Endothelial cell of umbilical vein (primary cell): ENCODE measurements around the gene TNS1. TPM values are rescaled to one million over a fixed set of nuclear protein-coding genes. Genes with fewer than 3 reads are reported as not detected.
A peak's percentile ranks its signal among the peaks of the same experiment; 100 is the strongest.

Experiments used
- BruUV-seq: library from RNA; stranded (reverse); fragments of 400-500 nt; replicated peaks from 2 replicates; lab custom pipeline; 2021; lab: Mats Ljungman, UMichigan
- CTCF ChIA-PET: fragments of 300-600, 350-600 bp; sonication (Branson Sonifier 250); formaldehyde crosslinking; loops from one replicate; lab custom pipeline; 2021; ENCODE audit warnings: antibody characterized with exemption, inconsistent platforms; lab: Charles Lee
- POLR2A ChIA-PET: fragments of 300-600, 350-600 bp; sonication (Branson Sonifier 250); formaldehyde crosslinking; loops from one replicate; lab custom pipeline; 2021; ENCODE audit warnings: antibody characterized with exemption, inconsistent platforms; lab: Charles Lee
- DNase-seq: peaks from one replicate; pipeline ENCODE4 v3.0.0-alpha.2; 2011; ENCODE audit warnings: low read depth, low spot score
- FAIRE-seq: peaks from 2 replicates; lab custom pipeline; 2011; peaks lifted over from hg19 to GRCh38; lab: Jason Lieb, UNC
- H2AFZ ChIP-seq: 2 replicates; pipeline ENCODE4 v1.6.0; 2012; ENCODE audit warnings: low read depth, low read length, control low read depth, inconsistent platforms
- H3K27ac ChIP-seq: 2 replicates; pipeline ENCODE4 v1.5.1; 2011; ENCODE audit warnings: low read depth, mild to moderate bottlenecking, control low read depth, low read length, moderate library complexity; ENCODE audit not compliant: insufficient read depth
- H3K27me3 ChIP-seq, 2 experiments: 2 replicates each; pipeline versions ENCODE4 v1.6.0 to v1.6.1; 2011; ENCODE audit warnings: low read length in 2 of 2, mixed read lengths in 1 of 2; ENCODE audit not compliant: control insufficient read depth in 2 of 2, insufficient read depth in 2 of 2
- H3K36me3 ChIP-seq, 2 experiments: 2 replicates in 1 of 2; 3 replicates in 1 of 2; pipeline ENCODE4 v1.5.1; 2011; ENCODE audit warnings: low read length in 2 of 2, mild to moderate bottlenecking in 1 of 2, moderate library complexity in 1 of 2; ENCODE audit not compliant: control insufficient read depth in 2 of 2, insufficient read depth in 2 of 2; ENCODE audit errors: extremely low read depth in 1 of 2
- H3K4me1 ChIP-seq: 3 replicates; pipeline ENCODE4 v1.5.1; 2011; ENCODE audit warnings: mild to moderate bottlenecking, low read length; ENCODE audit not compliant: control insufficient read depth, insufficient read depth; ENCODE audit errors: extremely low read depth
- H3K4me2 ChIP-seq: 2 replicates; pipeline ENCODE4 v1.6.1; 2011; ENCODE audit warnings: low read length, control low read depth, mixed read lengths; ENCODE audit not compliant: insufficient read depth
- H3K4me3 ChIP-seq, 3 experiments: fragments of 200-600 bp in 1 of 3; sonication (generic), shearing (Covaris generic) in 1 of 3; replicated peaks in 1 of 3; 2 replicates each; pipeline ENCODE4 v1.5.1; 2011 to 2016; ENCODE audit warnings: control low read depth in 3 of 3, low read length in 3 of 3, mild to moderate bottlenecking in 2 of 3, inconsistent platforms in 1 of 3, low read depth in 1 of 3, moderate library complexity in 1 of 3; ENCODE audit not compliant: insufficient read depth in 1 of 3
- H3K79me2 ChIP-seq: 2 replicates; pipeline ENCODE4 v1.6.0; 2012; ENCODE audit warnings: low read length, inconsistent platforms; ENCODE audit not compliant: control insufficient read depth, insufficient read depth
- H3K9ac ChIP-seq: replicated peaks from 2 replicates; pipeline ENCODE3; 2011; ENCODE audit warnings: low read length, control low read depth; ENCODE audit not compliant: insufficient read depth; ENCODE audit errors: extremely low read depth
- H3K9me1 ChIP-seq: replicated peaks from 3 replicates; pipeline ENCODE4 v1.6.0; 2011; ENCODE audit warnings: mild to moderate bottlenecking, low read length; ENCODE audit not compliant: control insufficient read depth, insufficient read depth; ENCODE audit errors: extremely low read depth
- H3K9me3 ChIP-seq: replicated peaks from 2 replicates; pipeline ENCODE4 v1.5.1; 2012; ENCODE audit warnings: low read length, inconsistent platforms; ENCODE audit not compliant: control insufficient read depth, insufficient read depth
- H4K20me1 ChIP-seq: replicated peaks from 2 replicates; pipeline ENCODE3; 2011; ENCODE audit warnings: mild to moderate bottlenecking, low read length; ENCODE audit not compliant: control insufficient read depth, insufficient read depth; ENCODE audit errors: extremely low read depth
- MAX ChIP-seq: IDR thresholded peaks from 2 replicates; pipeline ENCODE4 v1.6.1; 2011; ENCODE audit not compliant: insufficient read depth, insufficient read length
- dilution Hi-C: fragments of 300-500 bp; cut with MboI; formaldehyde crosslinking; loops from one replicate; pipeline ENCODE4 v1.15.0; 2019; ENCODE audit warnings: low sequenced_read_pairs; ENCODE audit not compliant: extremely low pct_ligation_motif_present
- intact Hi-C: fragments of 100-400 bp; cut with micrococcal nuclease; formaldehyde crosslinking; loops from one replicate; pipeline ENCODE4 v1.10.0; 2022
- polyA plus RNA-seq, 4 experiments: library from polyadenylated mRNA; depleted of rRNA in 3 of 4; stranded (reverse) in 3 of 4; unstranded in 1 of 4; fragments of >200 nt; gene quantifications; 2 replicates each; pipeline versions ENCODE4 v1.2.1 to v1.2.3, GENCODE V29; 2011 to 2012; ENCODE audit warnings: missing spikeins in 1 of 4
- total RNA-seq: library from RNA; stranded (reverse); gene quantifications from 2 replicates; pipeline ENCODE4 v1.2.3, GENCODE V29; 2021
- TF ChIP-seq, protein P1 (sequence below), 2 donors: IDR thresholded peaks; 1 replicate in 1 of 2; 2 replicates in 1 of 2; pipeline ENCODE4 v1.5.1; 2011; ENCODE audit warnings: low read length in 2 of 2, mild to moderate bottlenecking in 2 of 2, moderate library complexity in 2 of 2, control low read depth in 1 of 2, inconsistent platforms in 1 of 2, low read depth in 1 of 2; ENCODE audit not compliant: insufficient read depth in 1 of 2; ENCODE audit errors: extremely low read depth in 1 of 2

Gene TNS1
- total and polyA plus RNA-seq, 2 donors (not counting 3 experiments of a cell fraction or from before 2014, with no cell fraction given): 11.0 to 52.1 TPM

GRCh38 chr2:217929272-217929671 is 73.5 kb downstream of the TNS1 start:
- H3K27me3 ChIP-seq: no peaks in the 10 kb centered on the region
- H3K36me3 ChIP-seq: no peaks in the 10 kb centered on the region
- H3K9ac ChIP-seq: no peak overlapping the region
- CTCF ChIA-PET: no interaction called here
- peaks cover 22% of the 10 kb centered on the region for H3K4me1 ChIP-seq
- TF ChIP-seq, protein P1, sequence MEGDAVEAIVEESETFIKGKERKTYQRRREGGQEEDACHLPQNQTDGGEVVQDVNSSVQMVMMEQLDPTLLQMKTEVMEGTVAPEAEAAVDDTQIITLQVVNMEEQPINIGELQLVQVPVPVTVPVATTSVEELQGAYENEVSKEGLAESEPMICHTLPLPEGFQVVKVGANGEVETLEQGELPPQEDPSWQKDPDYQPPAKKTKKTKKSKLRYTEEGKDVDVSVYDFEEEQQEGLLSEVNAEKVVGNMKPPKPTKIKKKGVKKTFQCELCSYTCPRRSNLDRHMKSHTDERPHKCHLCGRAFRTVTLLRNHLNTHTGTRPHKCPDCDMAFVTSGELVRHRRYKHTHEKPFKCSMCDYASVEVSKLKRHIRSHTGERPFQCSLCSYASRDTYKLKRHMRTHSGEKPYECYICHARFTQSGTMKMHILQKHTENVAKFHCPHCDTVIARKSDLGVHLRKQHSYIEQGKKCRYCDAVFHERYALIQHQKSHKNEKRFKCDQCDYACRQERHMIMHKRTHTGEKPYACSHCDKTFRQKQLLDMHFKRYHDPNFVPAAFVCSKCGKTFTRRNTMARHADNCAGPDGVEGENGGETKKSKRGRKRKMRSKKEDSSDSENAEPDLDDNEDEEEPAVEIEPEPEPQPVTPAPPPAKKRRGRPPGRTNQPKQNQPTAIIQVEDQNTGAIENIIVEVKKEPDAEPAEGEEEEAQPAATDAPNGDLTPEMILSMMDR (IDR thresholded peaks at IDR 0.05; ENCODE audit: extremely low read depth in 1 of 2, insufficient read depth in 1 of 2, low read depth in 1 of 2, low read length in 2 of 2): no peak
- intact Hi-C loops: no loop called here
- no peak for FAIRE-seq
- H3K4me2 ChIP-seq: no peak overlapping the region
- POLR2A ChIA-PET: no interaction called here
- DNase-seq: no peak
- H2AFZ ChIP-seq: no peak overlapping the region
- H3K4me3 ChIP-seq: no peak overlapping the region
- no TSS peak for BruUV-seq
- H3K27ac ChIP-seq: no peak overlapping the region
- no peaks in the 10 kb centered on the region for H3K79me2 ChIP-seq
- H4K20me1 ChIP-seq: no peaks in the 10 kb centered on the region
- no peaks in the 10 kb centered on the region for H3K9me3 ChIP-seq
- dilution Hi-C loops: no loop called here
- H3K9me1 ChIP-seq: no peaks in the 10 kb centered on the region

DNA sequence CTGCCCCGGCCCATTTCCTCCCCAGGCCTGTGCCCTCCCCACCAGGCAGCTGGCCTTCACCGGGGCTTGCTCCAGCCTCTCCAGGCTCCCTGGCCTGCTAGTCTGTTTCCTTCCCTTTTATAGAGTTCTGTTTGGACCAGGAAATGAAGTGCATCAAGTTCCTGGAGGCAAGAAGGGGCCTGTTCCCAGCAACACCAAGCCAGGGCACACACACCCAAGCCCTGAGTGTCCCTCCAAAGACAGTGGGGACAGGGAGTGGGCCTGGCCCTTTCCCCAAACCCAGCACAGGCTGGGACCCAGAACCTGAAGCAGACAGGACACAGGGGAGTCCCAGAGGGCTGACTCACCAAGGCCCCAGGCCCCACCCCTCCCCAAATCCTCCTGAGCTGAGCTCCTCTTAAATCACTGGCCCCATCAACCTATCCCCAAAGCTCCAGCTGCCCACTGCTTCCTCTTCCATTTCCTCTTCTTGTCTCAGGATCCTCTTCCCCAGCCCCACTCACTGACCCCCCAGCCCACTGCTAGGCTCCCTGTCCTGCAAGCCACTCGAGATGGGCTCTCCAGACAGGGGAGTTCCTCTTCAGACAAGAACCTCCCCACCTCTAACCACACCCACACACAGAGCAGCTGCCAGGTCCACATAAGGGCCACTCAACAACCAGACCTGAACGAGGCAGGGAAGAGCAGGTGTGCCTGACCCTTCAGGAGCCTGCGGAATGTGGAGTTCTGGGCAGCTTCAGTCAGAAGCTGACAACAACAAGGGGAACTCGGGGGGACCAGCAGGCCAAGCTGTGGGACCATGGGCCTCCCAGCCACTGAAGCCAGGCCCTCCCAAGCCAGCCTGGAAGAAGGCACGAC is 74.2 kb downstream of the TNS1 start:
- Histone ChIP-seq H3K9ac (no peak overlapping the region), H3K27me3 (no peaks in the 10 kb centered on the region), H4K20me1 (no peaks in the 10 kb centered on the region), H3K27ac (peak overlapping the region; percentile 26), H3K4me3 (no peak overlapping the region), H3K79me2 (no peaks in the 10 kb centered on the region), H3K9me3 (no peaks in the 10 kb centered on the region), H3K9me1 (no peaks in the 10 kb centered on the region), H3K4me1 (peaks cover 15% of the 10 kb centered on the region), H2AFZ (peak overlapping the region; percentile 58), H3K36me3 (no peaks in the 10 kb centered on the region), H3K4me2 (no peak overlapping the region)
- ChIA-PET CTCF (interaction anchor here (0.7 to 1.5 kb wide), 4 partner anchors 16 to 61 kb away, joined by 3 to 5 read pairs (median 4); no protein-coding TSS in a partner anchor), POLR2A (interaction anchor here (0.7 kb wide), 1 partner anchor 1459 kb away, joined by 3 read pairs; no protein-coding TSS in a partner anchor)
- BruUV-seq: no TSS peak
- FAIRE-seq: peak; percentile 62
- TF ChIP-seq MAX: no peak
- DNase-seq: peak; percentile 33
- intact Hi-C loops: no loop called here
- dilution Hi-C loops: no loop called here
